Frontal cortex (tissue), 4 donors: ENCODE measurements around the gene GAK. TPM values are rescaled to one million over a fixed set of nuclear protein-coding genes. Genes with fewer than 3 reads are reported as not detected.
"Not testable (repeated sequence)": the region's sequence is repeated elsewhere in the genome, so short reads cannot be mapped to it uniquely, and the experiment has no call there.

Source experiments
- DNase-seq, 2 donors: peaks; one replicate each; pipeline ENCODE4 v3.0.0; 2012; ENCODE audit warnings: low spot score in 2 of 2
- FAIRE-seq: peaks from 2 replicates; lab custom pipeline; 2012; peaks lifted over from hg19 to GRCh38; lab: Jason Lieb, UNC
- total RNA-seq: library from RNA; depleted of rRNA; stranded (reverse); fragments of >200 nt; gene quantifications from one replicate; pipeline ENCODE4 v1.2.3, GENCODE V29; 2014
- donor health status: control.
- donor health status: control.
- donor health status: control.

The GAK gene
- total RNA-seq, 1 donor from 2014 or later, result 38.3 TPM

GRCh38 chr4:931194-931959 lies 739 bp downstream of the GAK start:
- DNase-seq (no peak), FAIRE-seq (no peak)

GRCh38 chr4:930827-931193 lies 1.3 kb downstream of the GAK start:
- FAIRE-seq (no peak), DNase-seq (no peak)

GRCh38 chr4:930028-930551 lies 2.0 kb downstream of the GAK start:
- FAIRE-seq (no peak), DNase-seq (no peak)

GRCh38 chr4:929096-929765 lies 2.9 kb downstream of the GAK start:
- FAIRE-seq, result no peak
- no peak for DNase-seq

- DNase-seq, FAIRE-seq: not testable (repeated sequence)
Observed at GRCh38 chr4:927566-927965, 4.5 kb downstream of the GAK start.

- DNase-seq, result no peak
- no peak for FAIRE-seq
Observed at GRCh38 chr4:926538-926937, 5.6 kb downstream of the GAK start.

GRCh38 chr4:925771-926500 lies 6.2 kb downstream of the GAK start:
- FAIRE-seq (no peak), DNase-seq (no peak)

- no peak for DNase-seq
- FAIRE-seq, result no peak
Observed at GRCh38 chr4:925171-925570, 6.9 kb downstream of the GAK start.

- no peak for FAIRE-seq
- no peak for DNase-seq
Observed at GRCh38 chr4:924107-925096, 7.7 kb downstream of the GAK start.

GRCh38 chr4:921830-922331 lies 10.2 kb downstream of the GAK start:
- DNase-seq (no peak), FAIRE-seq (no peak)

GRCh38 chr4:919004-919680 lies 13.0 kb downstream of the GAK start:
- DNase-seq, FAIRE-seq: not testable (repeated sequence)

GRCh38 chr4:918591-918990 lies 13.5 kb downstream of the GAK start:
- DNase-seq, FAIRE-seq: not testable (repeated sequence)

- FAIRE-seq (no peak), DNase-seq (no peak)
Observed at GRCh38 chr4:917992-918391, 14.1 kb downstream of the GAK start.

- DNase-seq (no peak), FAIRE-seq (no peak)
Observed at GRCh38 chr4:917466-917865, 14.7 kb downstream of the GAK start.

GRCh38 chr4:915595-915994 lies 16.5 kb downstream of the GAK start:
- no peak for DNase-seq
- no peak for FAIRE-seq

- FAIRE-seq (no peak), DNase-seq (no peak)
Observed at GRCh38 chr4:915041-915474, 17.1 kb downstream of the GAK start.

- no peak for DNase-seq
- no peak for FAIRE-seq
Observed at GRCh38 chr4:914531-914930, 17.6 kb downstream of the GAK start.

GRCh38 chr4:913280-913618 lies 18.9 kb downstream of the GAK start:
- no peak for DNase-seq
- FAIRE-seq, result no peak
